Anterior cingulate cortex (tissue), 58 donors: ENCODE results near the gene C19orf18.
"Not testable (repeated sequence)": the region's sequence is repeated elsewhere in the genome, so short reads cannot be mapped to it uniquely, and the experiment has no call there.

Source experiments
- DNase-seq, 58 donors: peaks; one replicate each; lab custom pipeline; 2025; lab: John Stamatoyannopoulos, UW

Gene C19orf18

GRCh38 chr19:57974434-57974833, at the start of gene C19orf18:
TSS of gene C19orf18 (minus strand) at chr19:57974534. CDS start at chr19:57974432, 102 bp downstream.
- no peak for DNase-seq

- DNase-seq, result no peak
Observed at GRCh38 chr19:58022283-58022660, 47.9 kb upstream of the C19orf18 start.

- DNase-seq, result peak in 41 of 58 donors; percentile 1 to 67 (median 32)
Observed at GRCh38 chr19:58021541-58022282, 47.4 kb upstream of the C19orf18 start.

GRCh38 chr19:58020129-58020528, 45.8 kb upstream of the C19orf18 start:
- no peak for DNase-seq

GRCh38 chr19:58014141-58014540, 39.8 kb upstream of the C19orf18 start:
- DNase-seq, result no peak

- no peak for DNase-seq
Observed at GRCh38 chr19:58010507-58010906, 36.2 kb upstream of the C19orf18 start.

- peak; percentile 39 to 96 (median 88) for DNase-seq
Observed at GRCh38 chr19:58009666-58010301, 35.5 kb upstream of the C19orf18 start.

GRCh38 chr19:58009301-58009665, 34.9 kb upstream of the C19orf18 start:
- DNase-seq, result no peak

GRCh38 chr19:58008877-58009276, 34.5 kb upstream of the C19orf18 start:
- not testable (repeated sequence) for DNase-seq

- DNase-seq, result no peak
Observed at GRCh38 chr19:58007285-58007684, 33.0 kb upstream of the C19orf18 start.

GRCh38 chr19:58003174-58003828, 29.0 kb upstream of the C19orf18 start:
- peak in 8 of 58 donors; percentile 12 to 46 (median 32) for DNase-seq

GRCh38 chr19:58002384-58003173, 28.2 kb upstream of the C19orf18 start, which contains the start of gene ZNF606:
TSS of gene ZNF606 (minus strand) at chr19:58002820. CDS start at chr19:58001319, 1,501 bp downstream.
- DNase-seq, result peak; percentile 26 to 88 (median 80)

GRCh38 chr19:58001895-58002369, 27.6 kb upstream of the C19orf18 start:
- DNase-seq, result peak in 2 of 58 donors; percentile 5 to 22

GRCh38 chr19:58000677-58001076, 26.3 kb upstream of the C19orf18 start:
- DNase-seq, result no peak

- no peak for DNase-seq
Observed at GRCh38 chr19:57992841-57993240, 18.5 kb upstream of the C19orf18 start.

GRCh38 chr19:57978586-57979289, 4.4 kb upstream of the C19orf18 start:
- no peak for DNase-seq

GRCh38 chr19:57964761-57965160, 9.6 kb downstream of the C19orf18 start:
- no peak for DNase-seq

- DNase-seq, result no peak
Observed at GRCh38 chr19:57961785-57962184, 12.5 kb downstream of the C19orf18 start.

- no peak for DNase-seq
Observed at GRCh38 chr19:57954996-57955395, 19.3 kb downstream of the C19orf18 start.

- DNase-seq, result no peak
Observed at GRCh38 chr19:57949702-57950101, 24.6 kb downstream of the C19orf18 start.
